Epithelial cell of esophagus (primary cell): ENCODE results near the gene RAP1A.

Experiments used
- DNase-seq: peaks from one replicate; pipeline ENCODE4 v3.0.0; 2010; ENCODE audit warnings: low read depth
- H3K4me3 ChIP-seq: 2 replicates; pipeline ENCODE4 v1.5.1; 2011; ENCODE audit warnings: mild to moderate bottlenecking, low read length, control low read depth
- TF ChIP-seq, protein P1 (sequence below): IDR thresholded peaks from 2 replicates; pipeline ENCODE4 v1.5.1; 2011; ENCODE audit warnings: low read depth, mild to moderate bottlenecking, low read length, control low read depth, inconsistent platforms; ENCODE audit not compliant: insufficient read depth; ENCODE audit errors: missing control alignments

Gene RAP1A

GRCh38 chr1:111618961-111619634, 491 bp upstream of the RAP1A start:
- TF ChIP-seq, protein P1, sequence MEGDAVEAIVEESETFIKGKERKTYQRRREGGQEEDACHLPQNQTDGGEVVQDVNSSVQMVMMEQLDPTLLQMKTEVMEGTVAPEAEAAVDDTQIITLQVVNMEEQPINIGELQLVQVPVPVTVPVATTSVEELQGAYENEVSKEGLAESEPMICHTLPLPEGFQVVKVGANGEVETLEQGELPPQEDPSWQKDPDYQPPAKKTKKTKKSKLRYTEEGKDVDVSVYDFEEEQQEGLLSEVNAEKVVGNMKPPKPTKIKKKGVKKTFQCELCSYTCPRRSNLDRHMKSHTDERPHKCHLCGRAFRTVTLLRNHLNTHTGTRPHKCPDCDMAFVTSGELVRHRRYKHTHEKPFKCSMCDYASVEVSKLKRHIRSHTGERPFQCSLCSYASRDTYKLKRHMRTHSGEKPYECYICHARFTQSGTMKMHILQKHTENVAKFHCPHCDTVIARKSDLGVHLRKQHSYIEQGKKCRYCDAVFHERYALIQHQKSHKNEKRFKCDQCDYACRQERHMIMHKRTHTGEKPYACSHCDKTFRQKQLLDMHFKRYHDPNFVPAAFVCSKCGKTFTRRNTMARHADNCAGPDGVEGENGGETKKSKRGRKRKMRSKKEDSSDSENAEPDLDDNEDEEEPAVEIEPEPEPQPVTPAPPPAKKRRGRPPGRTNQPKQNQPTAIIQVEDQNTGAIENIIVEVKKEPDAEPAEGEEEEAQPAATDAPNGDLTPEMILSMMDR, result no peak
- H3K4me3 ChIP-seq, result peak overlapping the region; percentile 44
- DNase-seq, result no peak

- DNase-seq, result peak; percentile 17
- H3K4me3 ChIP-seq, result peak overlapping the region; percentile 88
- TF ChIP-seq, protein P1, result no peak
Observed at GRCh38 chr1:111620441-111620971, 917 bp downstream of the RAP1A start.

DNA sequence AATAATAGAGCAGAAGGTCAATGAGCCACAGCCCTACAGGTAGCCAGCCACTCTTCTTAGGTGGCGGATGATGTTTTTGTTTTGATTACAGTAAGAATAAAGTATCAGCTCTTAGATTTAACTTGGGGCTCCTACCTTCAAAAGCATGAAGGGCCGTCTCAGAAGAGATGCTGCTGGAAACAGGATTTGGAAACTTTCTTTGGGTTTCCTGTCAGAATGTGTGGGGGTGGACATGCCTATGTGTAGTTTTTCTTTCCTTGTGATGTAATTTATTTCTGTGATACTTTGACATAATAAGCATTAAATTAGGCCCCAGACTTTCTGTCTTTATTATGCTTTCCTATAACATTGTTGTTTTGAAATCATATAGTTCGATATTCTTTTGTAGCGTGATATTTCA, 1.5 kb downstream of the RAP1A start:
- no peak for DNase-seq
- peak overlapping the region; percentile 88 for H3K4me3 ChIP-seq
- TF ChIP-seq, protein P1, result no peak

DNA sequence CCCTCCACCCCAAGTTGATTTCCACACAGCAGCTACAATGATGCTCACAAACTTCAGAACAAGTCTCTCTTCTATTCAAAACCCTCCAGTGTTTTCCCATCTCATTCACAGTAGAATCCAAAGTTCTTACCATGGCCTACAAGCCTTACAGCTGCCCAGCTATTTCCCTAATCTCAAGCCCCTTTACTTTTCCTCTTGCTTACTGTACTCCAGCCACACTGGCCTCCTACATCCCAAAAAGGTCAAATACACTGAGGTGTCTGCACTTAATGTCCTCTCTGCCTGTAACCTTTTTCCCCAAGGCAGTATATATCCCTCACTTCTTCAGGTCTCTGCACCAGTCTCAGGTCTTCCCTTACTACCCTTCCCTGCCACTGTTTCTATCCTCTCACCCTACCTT, 2.6 kb downstream of the RAP1A start:
- TF ChIP-seq, protein P1, result no peak
- DNase-seq, result no peak
- H3K4me3 ChIP-seq, result no peak overlapping the region

GRCh38 chr1:111624382-111624781, 4.8 kb downstream of the RAP1A start:
- no peak overlapping the region for H3K4me3 ChIP-seq
- TF ChIP-seq, protein P1, result no peak
- DNase-seq, result no peak

DNA sequence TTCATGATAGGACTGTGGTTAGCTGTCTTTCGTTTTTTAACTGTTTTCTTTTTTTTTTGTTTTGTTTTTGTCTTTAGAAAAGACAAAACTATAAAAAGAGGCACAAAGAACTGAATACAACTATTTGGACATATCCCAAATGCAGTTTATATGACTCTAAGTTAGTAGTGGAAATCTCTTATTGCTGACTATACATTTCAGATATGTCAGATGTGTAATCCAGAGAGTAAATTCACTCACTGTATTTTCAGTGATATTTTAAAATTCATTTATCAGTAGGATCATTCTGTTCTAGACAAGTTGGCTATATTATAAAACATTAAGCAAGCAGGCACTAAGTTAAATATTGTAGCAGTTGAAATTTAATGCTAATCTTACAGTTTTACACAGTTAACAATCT, 5.7 kb downstream of the RAP1A start:
- no peak overlapping the region for H3K4me3 ChIP-seq
- TF ChIP-seq, protein P1, result no peak
- no peak for DNase-seq

- TF ChIP-seq, protein P1, result no peak
- no peak for DNase-seq
- H3K4me3 ChIP-seq, result no peak overlapping the region
Observed at GRCh38 chr1:111628153-111628552, 8.6 kb downstream of the RAP1A start.
